Neural cell (in vitro differentiated cells): Measurements from ENCODE around the gene MMP14. TPM values are rescaled to one million over a fixed set of nuclear protein-coding genes. Genes with fewer than 3 reads are reported as not detected.

Experiments used
- H2AFZ ChIP-seq: fragments of 200-600, 300-800 bp; sonication (generic), shearing (Covaris generic); 2 replicates; pipeline ENCODE4 v1.6.0; 2014; ENCODE audit warnings: low read depth, mild to moderate bottlenecking, antibody characterized with exemption, low read length, moderate library complexity
- H3F3A ChIP-seq: fragments of 200-600 bp; shearing (Covaris generic); 2 replicates; pipeline ENCODE4 v1.6.1; 2016; ENCODE audit warnings: mild to moderate bottlenecking, moderate library complexity, mixed read lengths, antibody characterized with exemption, low read length; ENCODE audit not compliant: insufficient read depth, poor library complexity, severe bottlenecking
- H3K27ac ChIP-seq: fragments of 200-600, 300-800 bp; sonication (generic), shearing (Covaris generic); 2 replicates; pipeline ENCODE4 v1.5.1; 2014; ENCODE audit warnings: mild to moderate bottlenecking, low read length, moderate library complexity
- H3K27me3 ChIP-seq: fragments of 300-800, 200-600 bp; sonication (generic), shearing (Covaris generic); 2 replicates; pipeline ENCODE4 v1.6.0; 2014; ENCODE audit warnings: mild to moderate bottlenecking, low read depth, low read length, moderate library complexity; ENCODE audit not compliant: insufficient read depth
- H3K36me3 ChIP-seq: fragments of 300-800, 200-600 bp; sonication (generic), shearing (Covaris generic); 2 replicates; pipeline ENCODE4 v1.5.1; 2014; ENCODE audit warnings: mild to moderate bottlenecking, antibody characterized with exemption, low read length, moderate library complexity; ENCODE audit not compliant: insufficient read depth
- H3K4me2 ChIP-seq: fragments of 300-800, 200-600 bp; sonication (generic), shearing (Covaris generic); 2 replicates; pipeline ENCODE4 v1.6.0; 2014; ENCODE audit warnings: mild to moderate bottlenecking, low read length
- H3K4me3 ChIP-seq: fragments of 300-800, 200-600 bp; sonication (generic), shearing (Covaris generic); 2 replicates; pipeline ENCODE4 v1.5.1; 2014; ENCODE audit warnings: mild to moderate bottlenecking, low read length, moderate library complexity
- H3K79me2 ChIP-seq: fragments of 200-600 bp; shearing (Covaris generic); replicated peaks from 2 replicates; pipeline ENCODE4 v1.6.0; 2014; ENCODE audit warnings: mild to moderate bottlenecking, low read length, moderate library complexity; ENCODE audit not compliant: insufficient read depth
- H3K9ac ChIP-seq: fragments of 300-800, 200-600 bp; sonication (generic), shearing (Covaris generic); 2 replicates; pipeline ENCODE4 v1.6.1; 2016; ENCODE audit warnings: mild to moderate bottlenecking, low read length, mixed read lengths
- H3K9me2 ChIP-seq: fragments of 200-600 bp; shearing (Covaris generic); 2 replicates; pipeline ENCODE4 v1.6.1; 2016; ENCODE audit warnings: mild to moderate bottlenecking, low read length, mixed read lengths; ENCODE audit not compliant: insufficient read depth
- H3K9me3 ChIP-seq: fragments of 200-600, 300-800 bp; sonication (generic), shearing (Covaris generic); 2 replicates; pipeline ENCODE4 v1.6.1; 2016; ENCODE audit warnings: mild to moderate bottlenecking, mixed run types, low read length, moderate library complexity, mixed read lengths
- H4K20me1 ChIP-seq: fragments of 200-600 bp; shearing (Covaris generic); 2 replicates; pipeline ENCODE4 v1.6.1; 2016; ENCODE audit warnings: mild to moderate bottlenecking, mixed run types; ENCODE audit not compliant: insufficient read depth
- CTCF ChIP-seq: fragments of 450-650 bp; IDR thresholded peaks from 2 replicates; pipeline ENCODE4 v1.5.1; 2014; ENCODE audit warnings: antibody characterized with exemption, mild to moderate bottlenecking, moderate library complexity; ENCODE audit not compliant: poor library complexity, severe bottlenecking
- EP300 ChIP-seq: fragments of 450-650 bp; conservative IDR thresholded peaks from 2 replicates; pipeline ENCODE4 v1.6.1; 2014; ENCODE audit warnings: antibody characterized with exemption, mild to moderate bottlenecking, moderate library complexity; ENCODE audit not compliant: poor library complexity, severe bottlenecking
- EZH2 ChIP-seq: fragments of 200-600, 300-800 bp; shearing (Covaris generic), sonication (generic); IDR thresholded peaks from 2 replicates; pipeline ENCODE4 v1.6.1; 2014; ENCODE audit warnings: antibody characterized with exemption, low read length, borderline replicate concordance, mild to moderate bottlenecking; ENCODE audit not compliant: insufficient read depth, poor library complexity, severe bottlenecking
- MXI1 ChIP-seq: fragments of 450-650 bp; conservative IDR thresholded peaks from 2 replicates; pipeline ENCODE4 v1.6.1; 2014; ENCODE audit warnings: antibody characterized with exemption, mild to moderate bottlenecking; ENCODE audit not compliant: poor library complexity, severe bottlenecking
- POLR2AphosphoS5 ChIP-seq: IDR thresholded peaks from 2 replicates; pipeline ENCODE4 v1.6.1; 2012
- RAD21 ChIP-seq: fragments of 450-650 bp; conservative IDR thresholded peaks from 2 replicates; pipeline ENCODE4 v1.6.1; 2014; ENCODE audit warnings: antibody characterized with exemption, mild to moderate bottlenecking, moderate library complexity
- REST ChIP-seq: IDR thresholded peaks from 2 replicates; pipeline ENCODE4 v1.6.1; 2012; ENCODE audit warnings: borderline replicate concordance
- SMC3 ChIP-seq: fragments of 450-650 bp; conservative IDR thresholded peaks from 2 replicates; pipeline ENCODE4 v1.6.1; 2014; ENCODE audit warnings: antibody characterized with exemption, mild to moderate bottlenecking, moderate library complexity; ENCODE audit not compliant: poor library complexity
- TAF1 ChIP-seq: IDR thresholded peaks from 2 replicates; pipeline ENCODE4 v1.6.1; 2012; ENCODE audit warnings: low read depth
- polyA plus RNA-seq: library from polyadenylated mRNA; depleted of rRNA; stranded (reverse); fragments of >200 nt; gene quantifications from 2 replicates; pipeline ENCODE4 v1.2.3, GENCODE V29; 2014

The MMP14 gene
- polyA plus RNA-seq, 1 donor from 2014 or later = 1.5 TPM

GRCh38 chr14:22870811-22871223 is 34.4 kb downstream of the MMP14 start:
- Histone ChIP-seq H3K79me2 (no peaks in the 10 kb centered on the region), H2AFZ (no peak overlapping the region), H3K4me2 (no peak overlapping the region), H3K9ac (no peak overlapping the region), H3K9me2 (no peaks in the 10 kb centered on the region), H3K27me3 (peaks cover 16% of the 10 kb centered on the region), H3K27ac (no peak overlapping the region), H3K4me3 (peak overlapping the region; percentile 67), H4K20me1 (no peaks in the 10 kb centered on the region), H3F3A (no peaks in the 10 kb centered on the region), H3K36me3 (no peaks in the 10 kb centered on the region), H3K9me3 (no peaks in the 10 kb centered on the region)
- TF ChIP-seq REST (no peak), EZH2 (no peak), MXI1 (no peak), RAD21 (no peak), TAF1 (no peak), EP300 (no peak), CTCF (no peak), POLR2AphosphoS5 (no peak), SMC3 (no peak)

- H2AFZ ChIP-seq = peak within 1 kb of the TSS; percentile 11
These were observed 35.0 kb downstream of the MMP14 start, which contains the start of gene LRP10 for GRCh38 chr14:22871224-22872032. TSS of gene LRP10 (plus strand) at chr14:22871740. CDS start at chr14:22872304, 564 bp downstream.

More at GRCh38 chr14:22871224-22872032, 35.0 kb downstream of the MMP14 start, which contains the start of gene LRP10:
- Histone ChIP-seq H3K27ac (no peak within 1 kb of the TSS), H4K20me1 (no peaks in the 10 kb centered on the region), H3K9me3 (no peaks in the 10 kb centered on the region), H3K27me3 (peaks cover 16% of the 10 kb centered on the region), H3K9ac (peak within 1 kb of the TSS; percentile 32), H3K4me3 (peak within 1 kb of the TSS; percentile 67), H3K4me2 (peak within 1 kb of the TSS; percentile 26), H3K36me3 (no peaks in the 10 kb centered on the region), H3K79me2 (no peaks in the 10 kb centered on the region), H3F3A (no peaks in the 10 kb centered on the region), H3K9me2 (no peaks in the 10 kb centered on the region)
- no peak for TF ChIP-seq SMC3
- peak; percentile 14 for TF ChIP-seq CTCF
